M059J (cell line): ENCODE measurements around the gene ARAP1. TPM values are rescaled to one million over a fixed set of nuclear protein-coding genes. Genes with fewer than 3 reads are reported as not detected.

Source experiments
- DNase-seq: peaks from one replicate; pipeline ENCODE4 v3.0.0-alpha.2; 2012; ENCODE audit warnings: low read depth
- total RNA-seq: library from RNA; depleted of rRNA; stranded (reverse); fragments of >200 nt; shearing (Covaris generic); gene quantifications from 2 replicates; pipeline ENCODE4 v1.2.3, GENCODE V29; 2014; rRNA removed

Gene ARAP1
- total RNA-seq, 1 experiment from 2014 or later: 44.7 TPM

DNA sequence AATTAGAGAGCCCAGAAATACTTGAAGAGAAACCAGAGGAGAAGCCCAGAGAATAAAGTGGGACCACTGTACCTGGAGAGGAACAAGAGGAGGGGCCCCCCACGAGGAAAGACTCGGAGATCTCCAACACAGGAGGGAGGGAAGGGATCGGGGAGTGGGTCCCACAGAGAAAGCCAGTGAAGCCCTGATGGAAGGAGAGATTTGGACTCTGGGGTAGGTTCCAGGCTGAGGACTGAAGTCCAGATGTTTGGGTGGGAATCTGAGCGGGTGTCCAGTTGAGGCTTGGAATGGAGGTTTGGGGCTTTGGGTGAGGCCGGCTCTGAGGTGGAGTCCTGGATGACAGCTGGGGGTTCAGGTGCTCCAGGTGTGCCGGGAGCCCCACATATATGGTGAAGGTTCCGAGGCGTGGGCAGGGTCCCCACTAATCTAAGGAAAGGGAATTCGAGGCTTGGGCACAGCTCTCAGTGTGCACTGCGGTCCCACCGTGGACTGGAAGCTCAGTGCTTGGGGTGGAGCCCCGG is 110.6 kb downstream of the ARAP1 start:
- no peak for DNase-seq

GRCh38 chr11:72639502-72640375 is 112.5 kb downstream of the ARAP1 start:
- DNase-seq: no peak

DNA sequence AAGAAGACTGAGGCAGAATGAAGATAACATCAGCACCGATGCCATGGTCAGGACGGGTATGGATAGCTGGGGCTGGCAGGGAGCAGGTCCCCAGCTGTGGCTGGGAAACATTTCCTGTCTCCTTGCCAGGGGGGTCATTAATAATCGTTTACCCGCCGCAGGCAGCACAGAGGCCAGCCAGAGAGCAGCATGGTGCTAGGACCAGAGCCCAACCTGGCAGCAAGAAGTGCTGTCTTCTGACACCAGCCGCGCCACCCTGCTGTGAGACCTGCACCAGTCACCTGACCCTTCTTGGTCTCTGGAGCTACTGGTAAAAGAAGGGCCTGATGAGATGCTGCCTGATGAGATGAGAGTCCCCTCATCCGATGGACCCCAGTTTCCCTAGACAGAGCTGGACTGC is 114.3 kb downstream of the ARAP1 start:
- no peak for DNase-seq

- no peak for DNase-seq
Observed at GRCh38 chr11:72637198-72637597, 115.0 kb downstream of the ARAP1 start.

- DNase-seq: no peak
Observed at GRCh38 chr11:72636376-72636775, 115.8 kb downstream of the ARAP1 start.

DNA sequence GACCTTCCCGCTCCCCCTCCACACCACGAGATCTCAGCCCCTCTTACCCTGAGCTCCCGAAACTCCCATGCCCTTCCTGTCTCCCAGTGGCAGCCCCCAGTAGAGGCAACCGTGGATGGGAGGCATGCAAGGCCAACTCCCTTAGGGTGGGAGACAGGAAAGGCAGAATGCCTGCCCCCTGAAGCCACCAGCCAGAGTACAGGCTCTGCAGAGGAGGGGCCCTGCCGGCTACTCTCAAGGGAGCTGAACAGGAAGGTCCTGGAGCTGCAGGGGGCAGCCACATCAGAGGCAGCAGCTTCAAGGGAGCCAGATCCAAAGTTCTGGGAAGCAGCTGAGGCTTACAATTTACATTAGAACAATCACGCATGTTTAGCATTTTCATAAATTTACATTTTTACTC is 116.3 kb downstream of the ARAP1 start:
- no peak for DNase-seq

- no peak for DNase-seq
Observed at GRCh38 chr11:72635309-72635915, 116.8 kb downstream of the ARAP1 start.

Other genes starting within 250 kb of the ARAP1 start
- 1.2 and 4.6 TPM in 2 replicates for gene PDE2A, start 78.0 kb downstream of the ARAP1 start, total RNA-seq
- gene STARD10, start 41.6 kb upstream of the ARAP1 start, total RNA-seq: 17.7 and 28.7 TPM in 2 replicates
- gene ATG16L2, start 62.0 kb upstream of the ARAP1 start, total RNA-seq: 2.1 and 3.5 TPM in 2 replicates